ENCODE results near the gene EVA1C. TPM values are rescaled to one million over a fixed set of nuclear protein-coding genes. Genes with fewer than 3 reads are reported as not detected.

Gene EVA1C
- 25.0 and 26.0 TPM in 2 replicates for total RNA-seq

GRCh38 chr21:32412162-32413014, at the start of gene EVA1C:
EVA1C (plus strand) TSS chr21:32412706; CDS start chr21:32412854, 148 bp downstream.

GRCh38 chr21:32392880-32393676, 19.4 kb upstream of the EVA1C start, which contains the start of gene URB1:
URB1 (minus strand) TSS chr21:32393012; CDS start chr21:32392910, 102 bp downstream.

Other genes starting within 250 kb of the EVA1C start
- 2.6 and 4.5 TPM in 2 replicates for gene MIS18A, start 133.7 kb upstream of the EVA1C start, total RNA-seq
- gene MRAP, start 113.9 kb upstream of the EVA1C start, total RNA-seq, result 5.3 and 8.5 TPM in 2 replicates
- gene URB1, start 19.7 kb upstream of the EVA1C start, total RNA-seq, result 17.4 and 18.7 TPM in 2 replicates
- 0.68 TPM in 1 of 2 replicates, not detected in the other for gene TCP10L, start 172.8 kb downstream of the EVA1C start, total RNA-seq
- 15.4 and 20.2 TPM in 2 replicates for gene CFAP298, start 199.7 kb downstream of the EVA1C start, total RNA-seq

All from cardiac ventricle fibroblast (primary cell).